ENCODE data around the gene ROR1.

Gene ROR1

GRCh38 chr1:63946866-63947491 is 173.2 kb downstream of the ROR1 start:
- no peak for DNase-seq

DNA sequence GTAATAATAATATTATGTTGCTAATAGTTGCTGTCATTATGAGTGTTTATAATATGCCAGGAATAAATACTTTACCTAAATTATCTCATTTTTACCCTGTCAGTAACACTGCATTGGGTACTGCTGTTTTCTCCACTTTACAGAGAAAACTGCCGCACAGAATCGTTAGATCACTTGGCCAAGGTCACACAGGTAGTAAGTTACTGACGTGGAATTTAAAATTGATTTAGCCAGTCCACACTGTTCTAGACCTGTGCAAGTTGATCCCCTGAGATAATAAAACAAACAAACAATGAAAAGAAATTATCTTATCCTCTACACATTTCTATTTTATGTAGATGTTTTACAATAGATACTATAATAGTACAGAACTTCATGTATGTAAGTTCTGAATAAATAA is 174.1 kb downstream of the ROR1 start:
- DNase-seq, result no peak

DNA sequence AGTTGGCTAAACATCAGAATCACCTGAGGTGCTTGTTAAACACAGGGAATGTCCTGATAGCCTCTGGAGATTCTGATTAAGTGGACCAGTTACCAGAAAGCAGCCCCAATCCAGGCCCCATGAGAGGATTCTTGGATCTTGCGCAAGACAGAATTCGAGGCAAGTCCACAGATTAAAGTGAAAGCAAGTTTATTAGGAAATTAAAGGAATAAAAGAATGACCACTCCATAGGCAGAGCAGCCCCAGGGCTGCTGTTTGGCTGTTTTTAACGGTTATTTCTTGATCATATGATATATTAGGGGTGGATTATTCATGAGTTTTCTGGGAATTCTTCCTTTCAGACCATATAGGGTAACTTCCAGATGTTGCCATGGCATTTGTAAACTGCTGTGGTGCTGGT is 176.2 kb downstream of the ROR1 start:
- no peak for DNase-seq

DNA sequence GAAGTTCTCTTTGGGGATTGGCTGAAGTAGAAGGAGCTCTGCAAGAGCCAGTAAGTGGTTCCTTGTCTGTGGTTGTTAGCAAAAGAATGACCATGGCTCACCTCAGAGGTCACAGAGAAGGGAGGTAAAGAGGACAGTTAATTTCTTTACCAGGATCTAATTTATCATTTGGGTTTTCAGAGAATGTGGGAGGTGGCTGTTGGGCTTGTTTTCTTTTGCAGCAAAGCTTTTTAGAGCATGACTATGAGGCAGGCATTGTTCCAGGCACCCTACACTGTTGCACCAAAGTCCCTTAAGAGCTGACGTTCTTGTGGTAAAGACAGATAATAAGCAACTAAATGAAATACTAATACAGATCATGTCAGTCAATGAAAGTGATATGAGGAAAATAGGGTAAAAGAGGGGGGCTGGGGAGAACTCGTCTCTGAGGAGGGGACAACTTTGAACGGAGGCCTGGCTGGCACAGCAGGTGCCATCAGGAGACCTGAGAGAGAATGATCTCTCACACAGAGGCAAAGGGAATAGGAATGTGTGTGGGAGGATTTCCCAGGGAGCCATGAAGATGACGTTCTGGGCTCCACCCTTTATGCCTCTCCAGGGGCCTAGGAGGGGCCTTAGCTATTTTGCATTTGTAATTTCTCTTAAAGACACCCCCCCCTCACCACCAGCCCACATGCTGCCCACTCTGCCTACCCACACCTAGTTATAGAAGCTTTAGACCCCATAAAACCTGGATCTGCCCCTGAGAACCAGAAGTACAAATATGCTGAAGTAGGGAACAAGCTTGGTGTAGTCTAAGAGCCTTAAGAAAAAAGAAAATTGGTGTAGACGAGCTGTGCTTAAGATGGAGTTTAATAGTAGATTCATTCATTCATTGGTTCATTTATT is 177.5 kb downstream of the ROR1 start:
- no peak for DNase-seq

- DNase-seq, result no peak
Observed at GRCh38 chr1:63954187-63954586, 180.4 kb downstream of the ROR1 start.

DNA sequence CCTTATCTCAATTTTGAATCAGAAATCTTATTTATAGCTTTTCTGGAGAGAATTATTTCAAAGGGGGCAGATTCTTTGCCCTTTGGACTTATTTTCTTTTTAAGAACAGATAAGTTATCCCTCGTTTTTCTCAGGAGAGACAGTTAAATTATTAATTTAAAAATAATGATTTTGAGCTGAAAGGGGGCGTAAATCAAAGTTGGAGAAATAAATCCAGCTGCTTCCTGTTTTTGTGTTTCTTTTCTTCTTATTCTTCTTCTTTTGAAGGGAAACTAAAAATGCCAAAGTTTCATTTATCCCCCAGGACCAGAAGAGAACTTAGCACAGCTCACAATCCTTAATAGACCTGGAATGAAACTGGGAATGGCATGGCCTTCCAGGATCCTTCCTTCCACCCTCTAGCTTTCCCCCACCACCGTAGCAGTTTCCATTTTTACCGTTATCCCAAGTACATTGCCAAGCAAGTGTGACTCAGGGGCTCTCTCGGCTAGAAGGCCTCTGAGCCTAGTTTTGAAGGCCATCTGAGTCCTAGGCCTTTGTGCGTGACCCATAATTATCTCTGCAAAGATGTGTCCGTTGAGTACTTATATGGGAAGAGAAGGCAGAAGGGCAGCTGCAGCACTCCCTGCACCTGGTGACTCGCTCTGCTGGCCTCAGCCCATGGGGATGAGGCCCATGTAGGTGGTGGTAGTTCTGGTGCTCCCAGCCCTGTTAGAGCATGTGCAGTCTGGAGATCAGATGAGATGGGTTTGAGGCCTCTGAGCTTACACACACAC is 181.7 kb downstream of the ROR1 start:
- DNase-seq, result no peak

GRCh38 chr1:63958556-63958955 is 184.7 kb downstream of the ROR1 start:
- DNase-seq, result no peak

DNA sequence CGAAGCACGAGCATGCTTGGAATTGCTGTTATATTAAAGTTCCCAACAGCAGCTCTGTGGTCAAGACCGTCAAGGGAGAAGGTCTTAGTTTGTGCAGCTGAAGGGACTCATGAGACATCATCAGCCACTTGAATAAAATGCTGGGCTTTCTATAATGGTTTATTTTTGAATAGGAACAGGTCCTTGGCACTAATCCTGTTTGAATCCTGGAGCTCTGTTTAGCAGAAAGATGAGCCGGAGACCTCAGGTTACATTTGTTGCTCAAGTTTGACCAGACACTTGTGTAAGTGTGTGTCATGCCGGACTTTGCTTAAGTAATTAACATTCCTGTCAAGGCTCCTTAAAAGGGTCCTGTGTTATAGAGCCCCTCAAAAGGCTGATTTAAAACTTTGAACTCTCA is 186.5 kb downstream of the ROR1 start:
- DNase-seq, result no peak

DNA sequence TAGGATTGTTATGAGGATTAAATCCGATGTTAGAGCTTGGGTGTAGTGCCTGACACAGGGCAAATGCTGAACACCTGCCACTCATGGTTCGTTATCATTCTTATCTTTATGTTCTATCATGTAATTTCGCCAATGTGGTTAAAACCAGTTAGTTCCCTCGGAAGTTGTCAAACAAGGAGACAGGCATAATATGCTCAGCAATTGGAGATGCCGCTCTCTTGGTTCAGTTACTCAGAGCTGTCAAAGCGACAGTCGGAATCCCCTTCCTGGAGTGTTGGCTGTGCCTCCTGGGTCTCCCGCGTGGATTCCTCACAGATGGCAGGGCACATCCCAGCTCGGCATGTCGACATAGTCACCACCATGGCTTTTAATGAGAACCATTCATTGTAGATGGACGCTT is 192.2 kb downstream of the ROR1 start:
- DNase-seq, result no peak

DNA sequence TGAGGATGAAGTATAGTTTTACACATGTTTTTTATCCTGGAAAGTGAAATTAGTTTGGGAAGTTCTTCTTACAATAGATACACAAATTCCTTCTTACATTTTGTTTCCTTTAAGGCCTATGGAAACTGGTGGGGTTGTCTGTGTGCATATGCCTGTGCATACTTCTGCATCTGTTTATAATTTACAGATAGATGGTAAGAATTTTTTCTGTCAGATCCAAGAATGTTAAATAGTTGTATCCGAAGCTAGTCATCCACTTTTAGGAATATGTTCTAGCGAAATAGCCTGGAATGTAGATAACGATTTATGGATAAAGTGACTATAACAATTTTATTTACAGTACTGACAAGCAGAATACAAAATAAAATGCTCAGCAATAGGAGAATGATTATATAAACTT is 194.1 kb downstream of the ROR1 start:
- DNase-seq, result no peak

GRCh38 chr1:63968663-63969440 is 195.0 kb downstream of the ROR1 start:
- no peak for DNase-seq

DNA sequence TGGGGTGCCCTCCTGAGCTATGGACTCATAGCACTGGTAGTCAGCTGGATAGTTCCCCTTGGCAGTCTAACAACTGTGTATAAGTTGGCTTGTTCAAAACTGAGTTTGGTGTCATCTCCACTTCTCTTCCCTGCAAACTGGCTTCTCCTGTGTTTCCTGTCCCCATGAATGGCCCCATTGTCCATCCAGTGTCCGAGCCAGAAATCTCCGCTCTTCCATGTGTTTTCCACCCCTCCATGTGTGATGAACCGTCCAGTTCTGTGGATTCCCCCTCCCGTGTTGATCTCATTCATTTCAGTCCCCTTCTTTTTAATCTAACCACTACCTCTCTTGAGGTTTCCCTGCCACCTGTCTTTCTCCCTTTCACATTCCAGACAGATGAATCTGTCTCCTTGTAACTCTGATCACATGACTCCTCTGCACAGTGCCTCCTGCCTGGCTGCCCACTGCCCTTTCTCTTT is 195.7 kb downstream of the ROR1 start:
- no peak for DNase-seq

GRCh38 chr1:63971557-63971956 is 197.7 kb downstream of the ROR1 start:
- no peak for DNase-seq

DNA sequence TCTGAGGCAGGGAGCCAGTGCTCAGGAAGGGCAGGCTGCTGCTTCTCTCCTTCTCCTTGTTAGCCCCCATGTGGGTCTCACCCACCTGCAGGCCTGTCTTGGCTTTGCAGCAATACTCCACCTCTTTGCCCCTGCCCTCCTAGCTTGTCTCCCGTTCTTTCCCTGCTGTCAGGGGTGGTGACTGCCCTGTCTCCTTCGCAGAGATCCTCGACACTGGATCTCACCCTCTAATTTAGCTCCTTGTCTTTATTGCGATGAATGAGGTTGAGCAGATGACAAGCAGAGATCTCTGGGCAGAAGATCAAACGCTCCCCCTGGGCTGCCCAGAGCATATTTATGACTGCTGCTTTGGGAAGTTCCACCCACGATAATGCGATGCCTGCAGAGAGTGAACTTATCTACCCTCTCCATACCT is 199.2 kb downstream of the ROR1 start:
- no peak for DNase-seq

- DNase-seq, result no peak
Observed at GRCh38 chr1:63974966-63975365, 201.1 kb downstream of the ROR1 start.

GRCh38 chr1:63975481-63975880 is 201.7 kb downstream of the ROR1 start:
- DNase-seq, result no peak

GRCh38 chr1:63976006-63976405 is 202.2 kb downstream of the ROR1 start:
- DNase-seq, result no peak

- DNase-seq, result no peak
Observed at GRCh38 chr1:63977466-63977865, 203.6 kb downstream of the ROR1 start.

GRCh38 chr1:63980740-63981407 is 207.1 kb downstream of the ROR1 start:
- no peak for DNase-seq

- no peak for DNase-seq
Observed at GRCh38 chr1:63981408-63981773, 207.6 kb downstream of the ROR1 start.

GRCh38 chr1:63982201-63982600 is 208.4 kb downstream of the ROR1 start:
- DNase-seq, result no peak
